ENCODE data around the gene ZBTB38. TPM values are rescaled to one million over a fixed set of nuclear protein-coding genes. Genes with fewer than 3 reads are reported as not detected.

Gene ZBTB38
- total and polyA plus RNA-seq, 2 experiments from 2014 or later: 8.7 to 11.5 TPM

DNA sequence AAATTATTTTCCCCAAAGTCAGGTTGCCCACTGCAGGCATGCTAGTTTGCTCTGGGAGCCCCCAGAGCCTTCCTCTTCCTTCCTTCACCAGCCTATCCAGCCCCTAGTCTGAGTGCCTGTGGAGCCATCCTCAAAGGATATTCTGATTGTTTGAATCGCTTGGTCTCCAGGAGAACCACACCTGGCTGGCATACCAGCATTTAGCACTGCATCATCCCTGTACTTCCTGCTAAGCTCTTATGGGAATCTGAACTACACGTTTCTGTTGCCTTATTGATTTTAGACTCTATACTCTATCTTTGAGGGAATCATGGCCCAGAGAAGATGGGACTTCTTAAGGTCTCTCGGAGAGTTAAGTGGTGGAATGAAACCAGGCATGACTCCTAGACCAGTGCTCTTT lies 26.3 kb downstream of the ZBTB38 start:
- Histone ChIP-seq H3K27me3 (ENCODE audit: insufficient read depth) (no peaks in the 10 kb centered on the region), H3F3A (replicated peaks; ENCODE audit: low read depth) (no peaks in the 10 kb centered on the region), H3K27ac (ENCODE audit: low read depth) (no peak overlapping the region), H3K9me2 (ENCODE audit: insufficient read depth) (no peaks in the 10 kb centered on the region), H3K4me2 (no peak overlapping the region), H3K4me3 (no peak overlapping the region), H3K79me2 (replicated peaks; ENCODE audit: insufficient read depth) (no peaks in the 10 kb centered on the region), H2AFZ (no peak overlapping the region), H4K20me1 (replicated peaks; ENCODE audit: insufficient read depth) (no peaks in the 10 kb centered on the region), H3K4me1 (ENCODE audit: insufficient read depth) (peaks cover 29% of the 10 kb centered on the region), H3K36me3 (ENCODE audit: insufficient read depth) (no peaks in the 10 kb centered on the region)
- H3K4me1 Mint-ChIP-seq: peaks cover 41% of the 10 kb centered on the region
- peaks cover 7% of the 10 kb centered on the region; the same call in 2 of the 3 replicates for H3K9me3 Mint-ChIP-seq
- no peak overlapping the region for H3K27ac Mint-ChIP-seq
- DNase-seq (ENCODE audit: low spot score) (no peak), ATAC-seq (no peak)
- peaks cover 3% of the 10 kb centered on the region for H3K27me3 Mint-ChIP-seq (ENCODE audit: insufficient read depth, low read depth, poor library complexity)
- no peak for TF ChIP-seq ETS1 (IDR thresholded peaks at IDR 0.05)
- TF ChIP-seq ZNF462 (CRISPR knock-in tag; IDR thresholded peaks at IDR 0.05): no peak
- no peak for TF ChIP-seq ZNF331 (CRISPR knock-in tag; IDR thresholded peaks at IDR 0.05; ENCODE audit: low read depth)
- TF ChIP-seq REST (IDR thresholded peaks at IDR 0.05; ENCODE audit: unreplicated experiment): no peak
- no peak for TF ChIP-seq EZH2phosphoT487 (IDR thresholded peaks at IDR 0.05; ENCODE audit: unreplicated experiment)
- no peak for TF ChIP-seq EZH2 (IDR thresholded peaks at IDR 0.05; ENCODE audit: low read depth, unreplicated experiment)
- no peak for TF ChIP-seq ZNF114 (CRISPR knock-in tag; IDR thresholded peaks at IDR 0.05)
- no peak for TF ChIP-seq NANOG (IDR thresholded peaks at IDR 0.05; ENCODE audit: borderline replicate concordance)
- TF ChIP-seq JUNB (IDR thresholded peaks at IDR 0.05; ENCODE audit: unreplicated experiment): no peak
- no peak for TF ChIP-seq POLR2AphosphoS5 (IDR thresholded peaks at IDR 0.05; ENCODE audit: low read depth)
- TF ChIP-seq, protein P1, sequence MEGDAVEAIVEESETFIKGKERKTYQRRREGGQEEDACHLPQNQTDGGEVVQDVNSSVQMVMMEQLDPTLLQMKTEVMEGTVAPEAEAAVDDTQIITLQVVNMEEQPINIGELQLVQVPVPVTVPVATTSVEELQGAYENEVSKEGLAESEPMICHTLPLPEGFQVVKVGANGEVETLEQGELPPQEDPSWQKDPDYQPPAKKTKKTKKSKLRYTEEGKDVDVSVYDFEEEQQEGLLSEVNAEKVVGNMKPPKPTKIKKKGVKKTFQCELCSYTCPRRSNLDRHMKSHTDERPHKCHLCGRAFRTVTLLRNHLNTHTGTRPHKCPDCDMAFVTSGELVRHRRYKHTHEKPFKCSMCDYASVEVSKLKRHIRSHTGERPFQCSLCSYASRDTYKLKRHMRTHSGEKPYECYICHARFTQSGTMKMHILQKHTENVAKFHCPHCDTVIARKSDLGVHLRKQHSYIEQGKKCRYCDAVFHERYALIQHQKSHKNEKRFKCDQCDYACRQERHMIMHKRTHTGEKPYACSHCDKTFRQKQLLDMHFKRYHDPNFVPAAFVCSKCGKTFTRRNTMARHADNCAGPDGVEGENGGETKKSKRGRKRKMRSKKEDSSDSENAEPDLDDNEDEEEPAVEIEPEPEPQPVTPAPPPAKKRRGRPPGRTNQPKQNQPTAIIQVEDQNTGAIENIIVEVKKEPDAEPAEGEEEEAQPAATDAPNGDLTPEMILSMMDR (conservative IDR thresholded peaks at IDR 0.05; ENCODE audit: low read depth in 2 of 2): no peak
- TF ChIP-seq STAT1 (IDR thresholded peaks at IDR 0.05; ENCODE audit: unreplicated experiment): no peak
- no peak for TF ChIP-seq CREB1 (CRISPR knock-in tag; IDR thresholded peaks at IDR 0.05; ENCODE audit: low read depth)
- no peak overlapping the region for H3K4me3 Mint-ChIP-seq
- no peaks in the 10 kb centered on the region; the same call in 2 of the 3 replicates for H3K36me3 Mint-ChIP-seq (ENCODE audit: low read depth)

All from GM23338 (cell line).